Inflammatory macrophage (primary cell): ENCODE results near the gene TRIP12.
"Not testable (repeated sequence)": the region's sequence is repeated elsewhere in the genome, so short reads cannot be mapped to it uniquely, and the experiment has no call there.

Experiments used
- DNase-seq, 2 donors: peaks; one replicate each; pipeline ENCODE4 v3.0.0-alpha.2; 2020 to 2022

Gene TRIP12

DNA sequence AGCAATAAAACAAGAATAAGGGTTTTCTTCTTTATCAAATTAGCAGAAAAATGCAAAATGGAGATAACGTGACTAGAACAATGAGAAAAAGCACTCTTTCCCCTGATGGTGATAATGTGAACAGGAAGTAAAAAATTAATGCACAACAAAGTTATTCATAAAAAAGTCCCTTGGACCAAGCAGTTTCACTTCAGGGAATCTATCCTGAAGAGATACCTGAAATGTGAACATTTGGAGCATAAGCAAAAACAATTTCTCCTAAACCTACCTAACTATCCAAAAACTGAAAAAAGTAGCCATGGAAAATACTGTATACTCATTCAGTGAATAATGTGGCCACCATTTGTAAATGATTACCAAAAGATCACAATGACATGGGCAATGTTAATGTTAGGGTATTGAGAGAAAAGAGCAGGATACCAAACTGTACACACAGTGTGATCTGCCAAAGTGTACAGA, 48.7 kb downstream of the TRIP12 start:
- no peak for DNase-seq

DNA sequence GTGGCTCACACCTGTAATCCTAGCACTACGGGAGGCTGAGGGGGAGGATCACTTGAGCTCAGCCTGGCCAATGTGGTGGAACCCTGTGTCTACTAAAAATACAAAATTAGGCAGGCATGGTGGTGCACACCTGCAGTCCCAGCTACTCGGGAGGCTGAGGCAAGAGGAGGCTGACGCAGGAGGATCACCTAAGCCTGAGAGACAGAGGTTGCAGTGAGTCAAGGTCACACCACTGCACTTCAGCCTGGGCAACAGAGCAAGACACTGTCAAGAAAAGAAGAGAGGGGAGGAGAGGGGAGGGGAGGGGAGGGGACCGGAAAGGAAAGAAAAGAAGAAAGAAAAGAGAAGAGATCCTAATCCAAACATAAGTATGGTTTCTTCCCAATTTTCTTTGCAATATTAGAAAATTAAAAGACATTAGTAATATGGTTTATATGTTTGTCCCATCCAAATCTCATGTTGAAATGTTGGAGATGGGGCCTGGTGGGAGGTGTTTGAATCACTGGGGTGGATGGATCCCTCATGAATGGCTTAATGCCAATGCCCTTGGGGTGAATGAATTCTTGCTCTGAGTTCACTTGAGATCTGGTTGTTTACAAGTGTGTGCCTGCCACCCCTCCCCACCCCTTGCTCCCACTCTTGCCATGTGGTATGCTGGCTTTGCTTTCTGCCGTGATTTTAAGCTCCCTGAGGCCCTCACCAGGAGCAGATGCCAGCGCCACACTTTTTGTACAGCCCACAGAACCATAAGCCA, 50.7 kb downstream of the TRIP12 start:
- no peak for DNase-seq

DNA sequence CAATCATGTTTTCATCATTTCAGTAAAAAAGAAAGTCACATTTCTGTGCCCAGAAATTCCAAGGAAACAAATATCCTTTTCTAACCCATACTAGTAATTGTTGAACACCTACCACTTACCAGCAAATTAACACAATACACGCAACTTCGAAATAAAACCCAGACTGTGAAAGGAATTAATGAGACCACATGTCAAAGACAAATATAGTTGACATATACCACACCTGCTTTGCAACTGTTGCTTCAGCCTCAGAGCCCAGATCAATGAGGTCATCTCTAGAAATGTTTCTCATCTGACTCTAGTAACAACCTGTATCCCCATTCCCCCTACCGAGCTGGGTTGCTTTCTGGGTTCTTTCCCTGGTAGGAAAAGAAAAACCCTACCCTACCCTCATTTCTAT, 52.6 kb downstream of the TRIP12 start:
- DNase-seq: no peak

DNA sequence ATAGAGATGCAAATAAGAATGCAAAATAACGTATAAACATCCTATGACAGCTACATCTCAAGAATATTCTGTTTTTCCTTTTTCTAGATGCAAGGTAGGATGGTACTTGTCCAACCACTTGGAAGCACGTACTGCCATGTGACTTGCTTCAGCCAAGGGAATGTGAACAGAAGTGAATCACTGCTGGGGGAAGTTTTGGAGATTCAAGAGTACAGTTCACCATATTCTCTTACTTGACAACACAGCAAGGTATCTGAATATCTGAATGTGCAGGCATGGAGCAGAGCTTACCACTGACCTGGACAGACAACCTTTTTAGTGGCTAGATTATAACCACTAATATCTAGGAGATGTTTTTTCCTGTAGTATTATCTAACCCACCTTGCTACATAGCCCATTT, 53.0 kb downstream of the TRIP12 start:
- DNase-seq: no peak

DNA sequence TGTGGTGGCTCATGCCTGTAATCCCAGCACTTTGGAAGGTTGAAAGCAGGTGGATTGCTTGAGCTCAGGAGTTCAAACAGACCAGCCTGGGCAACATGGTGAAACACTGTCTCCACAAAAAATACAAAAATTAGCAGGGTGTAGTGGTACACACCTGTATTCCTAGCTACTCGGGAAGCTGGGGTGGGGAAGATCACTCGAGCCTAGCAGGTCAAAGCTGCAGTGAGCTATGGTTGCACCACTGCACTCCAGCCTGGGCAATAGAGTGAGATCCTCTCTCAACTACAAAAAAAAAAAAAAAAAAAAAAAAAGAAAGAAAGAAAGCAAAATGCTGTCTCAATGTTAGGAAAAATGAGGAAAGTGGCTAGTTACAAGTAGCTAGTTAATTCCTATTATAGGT, 56.8 kb downstream of the TRIP12 start:
- no peak for DNase-seq

DNA sequence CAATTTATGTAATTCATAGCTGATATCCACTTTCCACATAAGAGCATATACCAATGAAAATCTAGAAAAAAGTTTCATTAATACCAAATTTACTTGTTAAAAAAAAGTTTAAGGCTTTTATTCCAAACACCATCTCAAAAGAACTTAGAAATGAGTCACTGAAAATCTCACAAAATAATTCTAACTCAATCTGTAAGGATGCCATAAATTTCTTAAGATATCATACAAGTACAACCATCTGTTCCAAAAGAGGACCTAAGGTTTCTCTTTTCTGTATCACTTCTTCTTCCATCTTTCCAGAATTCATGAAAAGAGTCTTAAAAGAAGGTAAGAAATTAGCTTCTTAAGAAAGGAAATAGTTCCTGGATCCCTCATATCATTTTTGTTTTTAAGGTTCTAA, 60.4 kb downstream of the TRIP12 start:
- no peak for DNase-seq

DNA sequence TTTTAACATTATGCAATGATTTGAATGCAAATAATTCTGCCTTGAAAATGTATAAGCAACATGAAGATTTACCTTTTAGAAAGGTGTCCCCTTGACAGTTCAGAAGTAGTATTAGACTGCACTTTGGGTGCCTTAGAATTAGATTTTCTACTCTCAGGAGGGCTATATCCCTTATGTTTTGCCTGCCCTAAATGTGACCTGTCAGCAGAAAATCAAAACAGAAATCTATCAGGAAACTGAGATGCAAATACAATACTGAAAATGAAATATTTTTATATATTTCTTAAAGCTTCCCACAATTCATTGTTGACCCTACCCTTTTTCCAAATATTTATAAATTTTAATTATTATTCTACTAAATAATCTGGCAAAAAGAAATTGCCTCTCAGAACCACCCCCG, 61.5 kb downstream of the TRIP12 start:
- no peak for DNase-seq

DNA sequence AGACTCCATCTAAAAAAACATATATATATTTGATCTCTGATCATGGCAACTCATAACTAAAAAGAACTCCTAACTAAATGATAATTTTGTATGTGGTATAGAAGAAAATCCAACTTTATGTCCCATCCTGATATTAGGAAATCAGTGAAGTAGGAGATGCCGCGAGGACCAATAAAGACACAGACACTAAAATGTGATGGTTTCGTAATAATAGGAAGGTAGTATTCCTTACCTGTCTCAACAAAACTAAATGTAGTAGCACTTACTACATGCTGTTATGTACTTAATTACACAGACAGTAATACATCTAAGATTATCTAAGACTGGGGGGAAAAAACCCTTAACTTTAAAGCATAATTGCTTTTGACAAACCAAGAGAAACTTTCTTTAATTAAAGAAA, 63.5 kb downstream of the TRIP12 start:
- DNase-seq: no peak

DNA sequence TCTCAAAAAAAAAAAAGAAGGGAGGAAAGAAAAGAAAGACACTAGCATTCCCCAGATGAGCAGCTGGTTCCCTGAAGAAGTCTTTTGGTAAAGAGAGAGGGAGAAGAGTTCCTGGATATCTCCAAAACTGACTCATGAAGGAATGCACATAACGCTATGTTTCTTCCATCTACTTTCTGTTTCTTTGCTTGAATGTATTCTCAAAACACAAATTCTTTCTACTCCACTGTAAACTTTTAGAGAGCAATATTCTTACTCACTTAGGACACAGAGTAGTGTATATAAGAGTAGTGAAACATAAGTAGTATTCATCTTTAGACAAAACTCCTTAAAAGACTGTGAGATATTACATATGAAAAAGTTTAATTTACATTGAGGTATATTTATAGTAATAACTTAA, 64.2 kb downstream of the TRIP12 start:
- no peak for DNase-seq

DNA sequence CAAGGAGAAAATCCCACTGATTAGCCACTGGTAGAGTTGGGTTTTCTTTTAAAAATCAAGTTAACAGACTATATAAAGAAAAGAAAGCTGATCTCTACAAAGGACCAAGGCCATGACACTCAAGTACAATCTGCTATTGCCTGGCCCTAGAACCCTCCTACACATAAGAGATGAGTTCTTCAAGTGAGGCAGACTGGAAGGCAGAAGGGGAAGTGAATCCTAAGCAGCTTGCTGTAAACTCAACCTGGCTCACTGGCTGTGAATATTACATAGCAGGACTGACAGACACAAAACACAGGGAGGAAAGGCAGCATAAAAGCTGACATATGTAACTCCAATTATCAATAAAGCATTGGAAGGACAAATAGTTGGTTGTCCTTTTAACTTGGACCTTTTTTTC, 65.4 kb downstream of the TRIP12 start:
- peak; percentile 68 to 72 for DNase-seq

DNA sequence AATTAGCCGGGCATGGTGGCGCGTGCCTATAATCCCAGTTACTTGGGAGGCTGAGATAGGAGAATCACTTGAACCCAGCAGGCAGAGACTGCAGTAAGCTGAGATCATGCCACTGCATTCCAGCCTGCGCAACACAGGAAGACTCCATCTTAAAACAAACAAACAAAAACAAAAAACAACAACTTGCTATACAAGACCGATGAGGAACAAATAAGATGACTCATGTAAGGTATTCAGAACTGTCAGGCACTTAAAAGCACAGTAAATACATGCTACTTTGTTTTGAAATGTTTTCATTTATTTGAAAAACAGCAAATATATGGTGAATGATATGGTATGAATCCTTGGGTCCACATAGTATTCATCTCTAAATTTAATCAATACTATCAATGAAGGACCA, 66.7 kb downstream of the TRIP12 start:
- DNase-seq: no peak

DNA sequence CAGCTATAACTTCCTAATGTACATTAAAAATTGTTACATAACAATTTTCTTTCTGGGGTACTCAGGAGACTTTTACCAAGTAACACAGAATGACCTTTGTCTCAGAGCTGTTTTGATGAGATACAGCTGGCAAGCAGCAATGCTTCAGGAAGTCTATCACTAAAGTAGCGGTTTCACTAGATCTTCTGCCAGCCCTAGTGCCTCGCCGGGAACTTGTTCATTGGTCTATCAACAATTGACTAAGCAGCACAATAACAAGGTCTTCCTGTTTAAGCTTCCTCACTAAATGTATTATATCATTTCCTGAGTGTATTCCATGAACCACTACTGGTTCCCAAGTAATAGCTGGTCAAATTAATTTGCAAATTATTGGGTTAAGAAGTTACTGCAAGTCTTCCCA, 69.2 kb downstream of the TRIP12 start:
- DNase-seq: peak; percentile 51 to 61

DNA sequence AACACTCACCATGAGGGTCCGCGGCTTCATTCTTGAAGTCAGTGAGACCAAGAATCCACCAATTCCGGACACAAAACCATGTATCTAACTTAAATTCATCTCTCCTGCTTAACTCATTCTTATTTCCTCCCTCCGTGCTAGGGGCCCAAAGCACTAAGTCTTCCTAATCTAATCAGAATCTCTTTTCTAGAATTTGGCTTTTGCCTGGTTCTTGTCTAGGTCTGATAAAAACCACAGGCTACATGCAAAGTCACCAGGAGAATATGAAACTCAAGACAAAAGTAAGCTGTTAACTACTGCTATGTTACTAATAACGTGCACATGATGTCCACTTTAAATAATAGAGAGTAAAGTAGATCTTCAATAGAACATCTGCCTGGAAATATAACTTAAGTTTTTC, 69.9 kb downstream of the TRIP12 start:
- DNase-seq: no peak

DNA sequence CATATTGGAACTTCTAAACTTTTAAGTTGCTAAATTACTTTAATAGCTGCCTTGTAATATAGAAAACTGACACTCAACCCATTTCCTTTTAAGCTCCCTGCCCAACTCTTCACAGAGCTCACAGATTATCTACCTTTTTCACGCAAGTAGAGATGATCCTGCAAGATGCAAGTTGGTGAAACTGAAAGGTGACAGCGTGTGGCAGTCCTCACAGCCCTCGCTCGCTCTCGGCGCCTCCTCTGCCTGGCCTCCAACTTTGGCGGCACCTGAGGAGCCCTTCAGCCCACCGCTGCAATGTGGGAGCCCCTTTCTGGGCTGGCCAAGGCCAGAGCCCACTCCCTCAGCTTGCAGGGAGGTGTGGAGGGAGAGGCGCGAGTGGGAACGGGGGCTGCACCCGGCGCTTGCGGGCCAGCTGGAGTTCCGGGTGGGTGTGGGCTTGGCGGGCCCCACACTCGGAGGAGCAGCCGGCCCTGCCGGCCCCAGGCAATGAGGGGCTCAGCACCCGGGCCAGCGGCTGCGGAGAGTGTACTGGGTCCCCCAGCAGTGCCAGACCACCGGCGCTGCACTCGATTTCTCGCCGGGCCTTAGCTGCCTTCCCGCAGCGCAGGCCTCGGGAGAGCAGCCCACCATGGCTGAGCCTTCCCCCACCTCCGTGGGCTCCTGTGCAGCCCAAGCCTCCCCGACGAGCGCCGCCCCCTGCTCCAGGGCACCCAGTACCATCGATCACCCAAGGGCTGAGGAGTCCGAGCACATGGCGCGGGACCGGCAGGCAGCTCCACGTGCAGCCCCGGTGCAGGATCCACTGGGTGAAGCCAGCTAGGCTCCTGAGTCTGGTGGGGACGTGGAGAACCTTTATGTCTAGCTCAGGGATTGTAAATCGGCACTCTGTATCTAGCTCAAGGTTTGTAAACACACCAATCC, 71.2 kb downstream of the TRIP12 start:
- not testable (repeated sequence) for DNase-seq

DNA sequence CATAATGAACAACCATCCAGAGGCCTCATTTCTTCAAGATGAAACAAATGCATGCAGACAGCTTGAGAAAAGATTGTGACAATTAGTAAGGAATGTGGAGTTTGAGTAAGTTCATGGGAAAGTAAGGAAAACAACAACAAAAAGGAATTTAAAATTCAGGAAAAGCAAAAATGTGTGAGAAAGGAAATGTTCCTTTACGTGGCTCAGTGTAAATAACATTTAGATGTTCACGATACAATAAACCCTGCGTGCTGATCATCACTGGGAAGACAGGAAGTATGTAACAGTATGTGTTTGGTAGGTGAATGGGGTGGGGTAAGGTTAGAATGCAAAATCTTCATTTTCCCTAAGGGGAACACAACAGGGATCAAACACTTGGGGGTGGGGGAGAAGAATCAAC, 72.7 kb downstream of the TRIP12 start:
- DNase-seq: no peak

DNA sequence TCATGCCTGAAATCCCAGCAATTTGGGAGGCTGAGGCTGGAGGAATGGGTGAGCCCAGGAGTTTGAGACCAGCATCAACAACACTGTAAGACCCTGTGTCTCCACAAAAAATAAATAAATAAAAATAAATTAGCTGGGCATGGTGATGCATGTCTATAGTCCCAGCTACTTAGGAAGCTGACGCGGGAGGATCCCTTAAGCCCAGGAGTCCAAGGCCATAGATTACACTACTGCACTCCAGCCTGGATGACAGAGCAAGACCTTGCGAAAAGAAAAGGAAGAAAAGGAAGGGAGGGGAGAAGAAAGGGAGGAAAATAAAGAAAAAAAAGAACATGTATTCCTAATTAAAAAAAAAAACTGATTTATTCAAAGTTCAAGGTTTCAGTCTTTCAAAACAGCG, 78.2 kb downstream of the TRIP12 start:
- DNase-seq: no peak

DNA sequence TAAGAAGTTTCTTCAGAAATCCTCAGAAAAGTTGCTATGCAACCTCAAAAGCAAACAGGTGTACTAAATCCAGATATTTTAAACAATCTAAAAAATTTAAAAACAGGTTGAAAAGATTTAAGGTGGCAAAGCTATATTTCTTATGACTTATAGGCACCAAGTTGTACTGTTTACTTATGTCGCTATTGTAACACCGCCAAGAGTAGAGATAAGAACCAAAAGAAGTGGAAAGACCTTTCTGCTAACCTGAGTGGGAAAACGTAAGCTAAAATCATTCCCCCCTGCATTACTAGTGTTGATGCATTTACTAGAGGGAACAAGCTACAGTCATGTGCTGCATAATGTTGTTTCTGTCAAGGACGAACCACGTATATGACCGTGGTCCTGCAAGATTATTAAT, 83.1 kb downstream of the TRIP12 start:
- no peak for DNase-seq

DNA sequence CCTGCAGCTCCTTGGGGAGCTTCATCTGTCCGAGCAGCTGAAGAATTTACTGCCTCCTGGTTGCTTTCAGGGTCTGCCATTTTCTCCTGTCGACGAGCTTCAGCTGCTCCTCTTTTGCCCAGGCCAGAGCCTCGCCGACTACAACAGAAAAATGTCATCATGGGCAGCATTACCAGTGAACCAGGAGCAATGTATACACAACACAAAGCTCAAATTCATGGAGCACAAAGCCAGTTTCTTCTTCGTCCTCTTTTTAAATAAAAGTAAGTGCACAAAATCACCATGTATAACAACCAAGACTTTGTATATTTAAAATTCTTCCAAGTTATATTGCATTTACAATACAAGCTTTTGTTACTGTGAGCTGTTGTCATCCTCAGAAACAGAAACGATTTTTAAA, 85.0 kb downstream of the TRIP12 start:
- no peak for DNase-seq

DNA sequence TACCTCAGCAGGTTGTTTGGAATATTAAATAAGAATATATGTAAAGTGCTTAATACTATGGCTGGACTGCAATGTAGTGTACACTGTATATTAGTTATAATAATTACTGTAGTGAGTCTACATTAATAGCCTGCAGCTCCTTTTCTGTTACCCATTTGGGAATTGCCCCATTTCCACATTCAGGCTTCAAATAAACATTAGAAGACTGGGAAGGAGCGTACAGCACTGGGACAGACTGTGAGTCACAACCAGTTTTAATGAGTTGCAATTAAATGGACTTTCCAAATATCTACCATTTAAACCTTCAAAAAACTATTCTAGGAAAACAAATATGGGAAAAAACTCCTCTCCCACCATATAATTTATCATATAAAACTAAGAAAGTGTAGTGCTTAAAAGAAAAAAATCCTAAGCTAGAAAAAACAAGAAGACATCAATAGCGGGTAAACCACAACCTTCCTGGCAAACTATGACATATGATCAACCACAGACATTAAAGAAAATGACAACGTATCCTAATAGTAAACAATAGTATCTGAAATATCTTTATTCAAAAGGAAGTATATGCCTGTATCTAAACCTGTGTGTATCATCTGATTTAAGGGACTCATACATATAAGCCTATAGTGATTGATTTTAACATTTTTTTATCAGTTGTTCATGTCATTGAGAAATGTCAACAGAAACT, 86.1 kb downstream of the TRIP12 start:
- no peak for DNase-seq

DNA sequence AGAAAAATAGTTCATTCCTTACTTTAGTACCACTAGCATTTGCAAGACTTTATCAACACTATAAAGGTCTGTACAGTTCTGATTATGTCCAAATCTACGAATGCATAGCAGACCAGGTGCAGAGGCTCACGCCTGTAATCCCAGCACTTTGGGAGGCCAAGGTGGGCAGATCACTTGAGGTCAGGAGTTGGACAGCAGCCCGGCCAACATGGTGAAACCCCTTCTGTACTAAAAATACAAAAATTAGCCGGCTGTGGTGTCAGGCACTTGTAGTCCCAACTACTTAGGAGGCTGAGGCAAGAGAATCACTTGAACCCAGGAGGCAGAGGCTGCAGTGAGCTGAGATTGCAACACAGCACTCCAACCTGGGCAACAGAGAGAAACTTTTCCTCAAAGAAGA, 87.4 kb downstream of the TRIP12 start:
- not testable (repeated sequence) for DNase-seq

DNA sequence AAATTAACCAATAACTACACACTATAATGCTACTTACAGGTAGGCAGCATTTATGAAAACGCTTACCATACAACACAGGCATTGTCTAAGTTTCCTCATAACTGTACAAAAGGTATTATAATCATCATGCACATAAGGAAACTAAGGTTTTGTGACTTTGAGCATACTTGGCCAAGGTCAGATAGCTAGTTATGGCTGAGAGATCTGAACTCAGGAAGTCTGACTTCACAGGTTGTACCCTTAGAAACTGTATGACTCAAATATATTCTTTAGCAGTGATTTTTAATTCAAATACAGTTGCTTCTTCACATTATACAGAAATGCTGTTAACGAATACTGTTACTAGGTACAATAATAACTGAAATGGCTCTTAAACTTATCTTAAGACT, 89.3 kb downstream of the TRIP12 start:
- DNase-seq: no peak

DNA sequence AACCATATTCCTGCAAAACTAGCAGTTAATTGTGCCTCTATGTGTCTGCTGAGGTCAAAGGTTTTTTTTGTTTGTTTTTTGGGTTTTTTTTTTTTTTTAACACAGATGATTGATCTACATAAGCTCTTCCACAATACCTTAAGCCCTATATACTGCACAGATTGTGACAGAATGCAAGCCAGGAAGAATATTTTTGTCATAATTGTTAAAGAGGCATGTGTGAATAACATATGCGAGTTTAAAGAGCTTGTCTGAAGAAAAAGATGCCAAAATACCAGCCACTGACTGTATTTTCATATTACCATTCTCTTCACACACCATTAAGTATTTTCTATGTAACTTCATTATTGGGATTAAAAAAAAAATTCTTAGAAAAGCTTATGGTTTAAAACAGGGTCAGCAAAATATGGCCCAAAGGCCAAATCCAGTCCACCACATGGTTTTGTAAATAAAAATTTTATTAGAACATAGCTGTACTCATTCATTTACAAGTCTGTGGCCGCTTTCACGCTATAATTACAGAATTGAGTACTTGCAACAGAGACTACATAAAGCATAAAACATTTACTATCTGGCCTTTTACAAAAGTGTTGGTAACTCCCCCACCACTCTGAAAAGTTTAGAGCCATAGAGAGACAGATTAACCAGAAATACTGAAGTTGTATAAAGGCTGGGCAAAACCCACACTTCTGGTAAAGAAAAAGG, 89.9 kb downstream of the TRIP12 start:
- no peak for DNase-seq

DNA sequence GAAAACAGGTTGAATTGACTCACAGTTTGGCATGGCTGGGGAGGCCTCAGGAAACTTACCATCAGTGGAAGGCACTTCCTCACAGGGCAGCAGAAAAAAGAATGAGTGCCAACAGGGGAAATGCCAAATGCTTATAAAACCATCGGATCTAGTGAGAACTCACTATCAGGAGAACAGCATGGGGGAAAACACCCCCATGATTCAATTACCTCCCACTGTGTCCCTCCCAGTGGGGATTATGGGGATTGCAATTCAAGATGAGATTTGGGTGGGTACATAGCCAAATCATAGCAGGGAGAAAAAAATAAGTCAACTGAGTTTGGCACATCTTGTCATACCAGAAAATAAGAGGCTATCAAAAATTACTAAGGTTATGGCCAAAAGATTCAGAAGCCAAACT, 96.3 kb downstream of the TRIP12 start:
- no peak for DNase-seq
